CD14-positive monocyte (primary cell): ENCODE data around the gene TRAM2. TPM values are rescaled to one million over a fixed set of nuclear protein-coding genes. Genes with fewer than 3 reads are reported as not detected.
A peak's percentile ranks its signal among the peaks of the same experiment; 100 is the strongest.

ENCODE experiments used
- DNase-seq, 3 donors: peaks; one replicate each; pipeline ENCODE4 v3.0.0-alpha.2; 2011 to 2022
- H2AFZ ChIP-seq: 2 replicates; pipeline ENCODE4 v1.6.0; 2012; ENCODE audit warnings: mild to moderate bottlenecking, low read depth, low read length, inconsistent platforms; ENCODE audit not compliant: insufficient read depth, poor library complexity, severe bottlenecking
- H3K27ac ChIP-seq, 2 donors: 1 replicate in 1 of 2; 2 replicates in 1 of 2; pipeline ENCODE4 v1.5.1; 2012 to 2013; ENCODE audit warnings: low read length in 2 of 2, control low read depth in 1 of 2, inconsistent platforms in 1 of 2, low read depth in 1 of 2, mild to moderate bottlenecking in 1 of 2
- H3K27me3 ChIP-seq, 2 donors: one replicate each; pipeline versions ENCODE4 v1.6.0 to v1.6.1; 2011 to 2013; ENCODE audit warnings: low read length in 2 of 2; ENCODE audit not compliant: control insufficient read depth in 2 of 2, insufficient read depth in 2 of 2
- H3K36me3 ChIP-seq, 2 donors: replicated peaks in 1 of 2; 1 replicate in 1 of 2; 2 replicates in 1 of 2; pipeline versions ENCODE4 v1.5.1 to v1.6.1; 2012 to 2013; ENCODE audit warnings: low read length in 2 of 2, control low read depth in 1 of 2, inconsistent platforms in 1 of 2, mild to moderate bottlenecking in 1 of 2; ENCODE audit not compliant: insufficient read depth in 2 of 2, control insufficient read depth in 1 of 2
- H3K4me1 ChIP-seq, 2 donors: 1 replicate in 1 of 2; 2 replicates in 1 of 2; pipeline versions ENCODE4 v1.5.1 to v1.6.1; 2012 to 2013; ENCODE audit warnings: low read length in 2 of 2, control low read depth in 1 of 2, inconsistent platforms in 1 of 2, mild to moderate bottlenecking in 1 of 2, moderate library complexity in 1 of 2; ENCODE audit not compliant: insufficient read depth in 2 of 2, control insufficient read depth in 1 of 2
- H3K4me2 ChIP-seq: replicated peaks from 2 replicates; pipeline ENCODE3; 2012; ENCODE audit warnings: low read length, moderate library complexity, mild to moderate bottlenecking; ENCODE audit not compliant: poor library complexity, severe bottlenecking; ENCODE audit errors: extremely low read depth
- H3K4me3 ChIP-seq, 3 experiments: fragments of 200-600 bp in 1 of 3; sonication (generic) in 1 of 3; replicated peaks in 1 of 3; 1 replicate in 2 of 3; 2 replicates in 1 of 3; pipeline ENCODE4 v1.5.1; 2011 to 2013; ENCODE audit warnings: low read length in 3 of 3, mild to moderate bottlenecking in 3 of 3, control low read depth in 2 of 3, low read depth in 2 of 3, inconsistent platforms in 1 of 3, moderate library complexity in 1 of 3
- H3K79me2 ChIP-seq: 2 replicates; pipeline ENCODE4 v1.6.0; 2012; ENCODE audit warnings: mild to moderate bottlenecking, control low read depth, inconsistent platforms, low read length, moderate library complexity; ENCODE audit not compliant: insufficient read depth
- H3K9ac ChIP-seq: 2 replicates; pipeline ENCODE4 v1.6.0; 2017; ENCODE audit warnings: low read length, mild to moderate bottlenecking; ENCODE audit not compliant: insufficient read depth, poor library complexity, severe bottlenecking
- H3K9me3 ChIP-seq, 2 donors: replicated peaks in 1 of 2; 1 replicate in 1 of 2; 2 replicates in 1 of 2; pipeline versions ENCODE4 v1.5.1 to v1.6.1; 2012 to 2013; ENCODE audit warnings: low read length in 2 of 2, control low read depth in 1 of 2; ENCODE audit not compliant: control insufficient read depth in 1 of 2, insufficient read depth in 1 of 2
- H4K20me1 ChIP-seq: 2 replicates; pipeline ENCODE4 v1.6.0; 2012; ENCODE audit warnings: mild to moderate bottlenecking, low read length, control low read depth, moderate library complexity; ENCODE audit not compliant: insufficient read depth
- H3K27ac Mint-ChIP-seq, 7 donors: one replicate each; pipeline ENCODE4 v1.8.0; 2020; ENCODE audit warnings: mild to moderate bottlenecking in 7 of 7, mixed read lengths in 7 of 7, moderate library complexity in 6 of 7, inconsistent platforms in 2 of 7
- H3K27me3 Mint-ChIP-seq, 3 donors: one replicate each; pipeline ENCODE4 v1.8.0; 2021 to 2022; ENCODE audit warnings: low read depth in 3 of 3, mild to moderate bottlenecking in 3 of 3, mixed read lengths in 3 of 3, moderate library complexity in 3 of 3, inconsistent platforms in 1 of 3
- H3K36me3 Mint-ChIP-seq, 2 donors: one replicate each; pipeline ENCODE4 v1.8.0; 2020; ENCODE audit warnings: mixed read lengths in 2 of 2, inconsistent platforms in 1 of 2, mild to moderate bottlenecking in 1 of 2
- H3K4me1 Mint-ChIP-seq: one replicate; pipeline ENCODE4 v1.8.0; 2020; ENCODE audit warnings: mild to moderate bottlenecking, mixed read lengths
- H3K4me3 Mint-ChIP-seq, 2 donors: one replicate each; pipeline ENCODE4 v1.8.0; 2020; ENCODE audit warnings: mild to moderate bottlenecking in 2 of 2, mixed read lengths in 2 of 2, moderate library complexity in 1 of 2
- H3K9me3 Mint-ChIP-seq, 7 donors: one replicate each; pipeline ENCODE4 v1.8.0; 2020 to 2022; ENCODE audit warnings: mixed read lengths in 7 of 7, mild to moderate bottlenecking in 6 of 7, moderate library complexity in 6 of 7, inconsistent platforms in 2 of 7
- WGBS: methylation state at CpG from one replicate; pipeline ENCODE4 v1.1.5; 2013; ENCODE audit warnings: missing lambda C conversion rate; ENCODE audit not compliant: insufficient coverage; 5-methylcytosine and 5-hydroxymethylcytosine counted together
- intact Hi-C, 2 donors: fragments of 100-400 bp; cut with micrococcal nuclease; formaldehyde crosslinking; loops; one replicate each; pipeline versions ENCODE4 v1.15.0 to v1.15.1; 2023
- polyA plus RNA-seq, 3 donors: library from polyadenylated mRNA; depleted of rRNA in 1 of 3; unstranded in 2 of 3; stranded (reverse) in 1 of 3; fragments of 300-500 nt in 2 of 3; fragments of >200 nt in 1 of 3; fragmentation: Illumina TruSeq in 2 of 3; gene quantifications; 1 replicate in 2 of 3; 2 replicates in 1 of 3; pipeline ENCODE4 v1.2.3, GENCODE V29; 2012 to 2021
- TF ChIP-seq, protein P1 (sequence below): fragments of 200-600 bp; IDR thresholded peaks from one replicate; pipeline ENCODE4 v1.8.0; 2022; ENCODE audit warnings: antibody characterized with exemption, mild to moderate bottlenecking

The TRAM2 gene
- polyA plus RNA-seq, 3 donors = 4.7 to 11.7 (median 5.9) TPM

GRCh38 chr6:52595000-52595795 is 18.3 kb upstream of the TRAM2 start:
- intact Hi-C loops = no loop called here
- Histone ChIP-seq H3K4me2 (peak overlapping the region; percentile 49), H3K4me3 (peak overlapping the region in 1 of 3 experiments; percentile 50), H2AFZ (peak overlapping the region; percentile 53), H3K4me1 (peaks cover 54 to 55% of the 10 kb centered on the region in 2 donors), H3K27me3 (no peaks in the 10 kb centered on the region), H3K9me3 (no peaks in the 10 kb centered on the region), H3K36me3 (no peaks in the 10 kb centered on the region), H3K79me2 (no peaks in the 10 kb centered on the region), H4K20me1 (no peaks in the 10 kb centered on the region), H3K27ac (peak overlapping the region; percentile 30 to 69), H3K9ac (peak overlapping the region; percentile 0)
- TF ChIP-seq, protein P1, sequence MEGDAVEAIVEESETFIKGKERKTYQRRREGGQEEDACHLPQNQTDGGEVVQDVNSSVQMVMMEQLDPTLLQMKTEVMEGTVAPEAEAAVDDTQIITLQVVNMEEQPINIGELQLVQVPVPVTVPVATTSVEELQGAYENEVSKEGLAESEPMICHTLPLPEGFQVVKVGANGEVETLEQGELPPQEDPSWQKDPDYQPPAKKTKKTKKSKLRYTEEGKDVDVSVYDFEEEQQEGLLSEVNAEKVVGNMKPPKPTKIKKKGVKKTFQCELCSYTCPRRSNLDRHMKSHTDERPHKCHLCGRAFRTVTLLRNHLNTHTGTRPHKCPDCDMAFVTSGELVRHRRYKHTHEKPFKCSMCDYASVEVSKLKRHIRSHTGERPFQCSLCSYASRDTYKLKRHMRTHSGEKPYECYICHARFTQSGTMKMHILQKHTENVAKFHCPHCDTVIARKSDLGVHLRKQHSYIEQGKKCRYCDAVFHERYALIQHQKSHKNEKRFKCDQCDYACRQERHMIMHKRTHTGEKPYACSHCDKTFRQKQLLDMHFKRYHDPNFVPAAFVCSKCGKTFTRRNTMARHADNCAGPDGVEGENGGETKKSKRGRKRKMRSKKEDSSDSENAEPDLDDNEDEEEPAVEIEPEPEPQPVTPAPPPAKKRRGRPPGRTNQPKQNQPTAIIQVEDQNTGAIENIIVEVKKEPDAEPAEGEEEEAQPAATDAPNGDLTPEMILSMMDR = no peak
- Mint-ChIP-seq H3K27ac (peak overlapping the region; percentile 80 to 92 (median 85)), H3K36me3 (no peaks in the 10 kb centered on the region), H3K4me1 (peaks cover 58% of the 10 kb centered on the region), H3K4me3 (peak overlapping the region; percentile 24 to 83), H3K27me3 (peaks cover 0 to 4% (median 2%) of the 10 kb centered on the region in 3 donors), H3K9me3 (peaks cover 0 to 1% (median 0%) of the 10 kb centered on the region in 7 donors)
- 34% methylated on average over 3 of the region's 7 CpGs for WGBS
- peak in 2 of 3 donors; percentile 41 to 42 for DNase-seq

DNA sequence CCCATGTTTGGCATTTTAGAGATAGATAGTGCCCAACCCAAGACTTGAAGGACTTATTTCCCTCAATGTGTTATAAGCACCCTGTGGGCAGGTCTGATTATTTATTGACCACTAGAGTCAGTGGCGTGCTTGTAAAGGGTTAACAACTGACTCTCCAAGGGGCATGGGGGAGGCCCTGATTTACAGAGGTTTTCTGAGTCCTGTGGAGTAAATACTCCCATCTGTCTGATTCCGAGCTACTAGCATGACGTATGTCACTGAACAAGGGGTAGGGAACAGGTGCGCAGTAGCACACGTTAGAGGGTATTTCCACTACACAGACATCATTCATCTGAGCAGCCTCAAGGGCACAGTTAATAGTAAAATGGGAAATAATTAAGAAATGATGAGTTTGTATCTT is 17.4 kb upstream of the TRAM2 start:
- H3K4me1 Mint-ChIP-seq = peaks cover 58% of the 10 kb centered on the region
- no peaks in the 10 kb centered on the region for H3K27me3 ChIP-seq
- H3K27me3 Mint-ChIP-seq = peaks cover 0 to 4% (median 2%) of the 10 kb centered on the region in 3 donors
- peak overlapping the region in 3 of 7 donors; percentile 29 to 85 (median 63) for H3K27ac Mint-ChIP-seq
- no peaks in the 10 kb centered on the region for H3K79me2 ChIP-seq
- no peak overlapping the region for H3K4me3 Mint-ChIP-seq
- no peak overlapping the region for H2AFZ ChIP-seq
- H3K4me1 ChIP-seq = peaks cover 54 to 55% of the 10 kb centered on the region in 2 donors
- 100% methylated on average over 1 of the region's 5 CpGs for WGBS
- peak overlapping the region in 1 of 2 donors; percentile 69 for H3K27ac ChIP-seq
- DNase-seq = no peak
- no peaks in the 10 kb centered on the region for H3K36me3 ChIP-seq
- no peak overlapping the region for H3K4me2 ChIP-seq
- H3K9me3 Mint-ChIP-seq = peaks cover 0 to 1% (median 0%) of the 10 kb centered on the region in 7 donors
- no peaks in the 10 kb centered on the region for H3K9me3 ChIP-seq
- H3K9ac ChIP-seq = no peak overlapping the region
- TF ChIP-seq, protein P1 = no peak
- no peaks in the 10 kb centered on the region for H4K20me1 ChIP-seq
- no peak overlapping the region for H3K4me3 ChIP-seq
- intact Hi-C loops = no loop called here
- no peaks in the 10 kb centered on the region for H3K36me3 Mint-ChIP-seq
